Suprapubic skin (tissue), 4 donors: Measurements from ENCODE around the gene ANXA2. TPM values are rescaled to one million over a fixed set of nuclear protein-coding genes. Genes with fewer than 3 reads are reported as not detected.

Source experiments
- DNase-seq, 2 donors: peaks; one replicate each; pipeline ENCODE4 v3.0.0-alpha.2; 2019; ENCODE audit warnings: low spot score in 2 of 2
- H3K27ac ChIP-seq: fragments of 200-600 bp; sonication (generic); one replicate; pipeline ENCODE4 v1.5.1; 2019
- H3K27me3 ChIP-seq: fragments of 200-600 bp; sonication (generic); one replicate; pipeline ENCODE4 v1.5.1; 2019
- H3K36me3 ChIP-seq: fragments of 200-600 bp; sonication (generic); one replicate; pipeline ENCODE4 v1.5.1; 2019
- H3K4me1 ChIP-seq: fragments of 200-600 bp; sonication (generic); one replicate; pipeline ENCODE4 v1.5.1; 2019
- H3K4me3 ChIP-seq: fragments of 200-600 bp; sonication (generic); one replicate; pipeline ENCODE4 v1.5.1; 2019; ENCODE audit warnings: mild to moderate bottlenecking
- H3K9me3 ChIP-seq: fragments of 200-600 bp; sonication (generic); one replicate; pipeline ENCODE4 v1.5.1; 2019
- EP300 ChIP-seq: sonication (generic); formaldehyde crosslinking; IDR thresholded peaks from one replicate; pipeline ENCODE4 v1.6.1; 2017; ENCODE audit warnings: antibody characterized with exemption
- POLR2A ChIP-seq, 2 donors: fragments of 450-650 bp; IDR thresholded peaks; one replicate each; pipeline ENCODE4 v1.6.1; 2017; ENCODE audit warnings: antibody characterized with exemption in 2 of 2, mild to moderate bottlenecking in 2 of 2, moderate library complexity in 2 of 2
- POLR2AphosphoS5 ChIP-seq, 3 donors: sonication (generic); formaldehyde crosslinking; IDR thresholded peaks; one replicate each; pipeline ENCODE4 v1.6.1; 2017; ENCODE audit warnings: antibody characterized with exemption in 3 of 3
- WGBS: methylation state at CpG from one replicate; pipeline ENCODE4 v1.1.5; 2018; 5-methylcytosine and 5-hydroxymethylcytosine counted together
- total RNA-seq, 4 donors: library from RNA; depleted of rRNA; stranded (reverse); fragments of >200 nt; gene quantifications; one replicate each; pipeline ENCODE4 v1.1.0, GENCODE V29; 2016
- TF ChIP-seq, protein P1 (sequence below), 2 donors: fragments of 200-600 bp in 1 of 2; fragments of 450-650 bp in 1 of 2; sonication (generic) in 1 of 2; IDR thresholded peaks; one replicate each; pipeline ENCODE4 v1.5.1; 2016 to 2019; ENCODE audit warnings: antibody characterized with exemption in 2 of 2, mild to moderate bottlenecking in 1 of 2, moderate library complexity in 1 of 2

The ANXA2 gene
- total RNA-seq, 4 donors from 2014 or later, result 1,379 to 1,734 (median 1,554) TPM

GRCh38 chr15:60351066-60351465 lies 46.7 kb downstream of the ANXA2 start:
- DNase-seq, result no peak
- WGBS, result 78% methylated on average over 3 of the region's 3 CpGs
- Histone ChIP-seq H3K36me3 (peaks cover 99% of the 10 kb centered on the region), H3K27me3 (no peaks in the 10 kb centered on the region), H3K4me3 (no peak overlapping the region), H3K9me3 (no peaks in the 10 kb centered on the region), H3K4me1 (peaks cover 3% of the 10 kb centered on the region), H3K27ac (no peak overlapping the region)
- TF ChIP-seq, protein P1, sequence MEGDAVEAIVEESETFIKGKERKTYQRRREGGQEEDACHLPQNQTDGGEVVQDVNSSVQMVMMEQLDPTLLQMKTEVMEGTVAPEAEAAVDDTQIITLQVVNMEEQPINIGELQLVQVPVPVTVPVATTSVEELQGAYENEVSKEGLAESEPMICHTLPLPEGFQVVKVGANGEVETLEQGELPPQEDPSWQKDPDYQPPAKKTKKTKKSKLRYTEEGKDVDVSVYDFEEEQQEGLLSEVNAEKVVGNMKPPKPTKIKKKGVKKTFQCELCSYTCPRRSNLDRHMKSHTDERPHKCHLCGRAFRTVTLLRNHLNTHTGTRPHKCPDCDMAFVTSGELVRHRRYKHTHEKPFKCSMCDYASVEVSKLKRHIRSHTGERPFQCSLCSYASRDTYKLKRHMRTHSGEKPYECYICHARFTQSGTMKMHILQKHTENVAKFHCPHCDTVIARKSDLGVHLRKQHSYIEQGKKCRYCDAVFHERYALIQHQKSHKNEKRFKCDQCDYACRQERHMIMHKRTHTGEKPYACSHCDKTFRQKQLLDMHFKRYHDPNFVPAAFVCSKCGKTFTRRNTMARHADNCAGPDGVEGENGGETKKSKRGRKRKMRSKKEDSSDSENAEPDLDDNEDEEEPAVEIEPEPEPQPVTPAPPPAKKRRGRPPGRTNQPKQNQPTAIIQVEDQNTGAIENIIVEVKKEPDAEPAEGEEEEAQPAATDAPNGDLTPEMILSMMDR (IDR thresholded peaks at IDR 0.05), result no peak
- TF ChIP-seq POLR2AphosphoS5 (IDR thresholded peaks at IDR 0.05), result no peak
- TF ChIP-seq POLR2A (IDR thresholded peaks at IDR 0.05), result no peak
- TF ChIP-seq EP300, result no peak

- Histone ChIP-seq H3K4me3 (no peak overlapping the region), H3K36me3 (peaks cover 99% of the 10 kb centered on the region), H3K4me1 (peaks cover 3% of the 10 kb centered on the region), H3K9me3 (no peaks in the 10 kb centered on the region), H3K27ac (no peak overlapping the region), H3K27me3 (no peaks in the 10 kb centered on the region)
- no peak for DNase-seq
- TF ChIP-seq EP300 (no peak), POLR2A (IDR thresholded peaks at IDR 0.05) (no peak), POLR2AphosphoS5 (IDR thresholded peaks at IDR 0.05) (no peak)
- TF ChIP-seq, protein P1 (IDR thresholded peaks at IDR 0.05), result no peak
- WGBS, result 96% methylated on average over 2 of the region's 2 CpGs
These were observed 47.7 kb downstream of the ANXA2 start for GRCh38 chr15:60350108-60350507.

- no peak for DNase-seq
- Histone ChIP-seq H3K27ac (no peak overlapping the region), H3K36me3 (peaks cover 96% of the 10 kb centered on the region), H3K9me3 (no peaks in the 10 kb centered on the region), H3K4me1 (peaks cover 3% of the 10 kb centered on the region), H3K27me3 (no peaks in the 10 kb centered on the region), H3K4me3 (no peak overlapping the region)
- TF ChIP-seq, protein P1 (IDR thresholded peaks at IDR 0.05), result no peak
- no peak for TF ChIP-seq EP300
- TF ChIP-seq POLR2A (IDR thresholded peaks at IDR 0.05), result no peak
- no peak for TF ChIP-seq POLR2AphosphoS5 (IDR thresholded peaks at IDR 0.05)
- WGBS, result 85% methylated on average over 2 of the region's 2 CpGs
These were observed 48.2 kb downstream of the ANXA2 start for GRCh38 chr15:60349589-60349988.

- WGBS, result 81% methylated on average over 13 of the region's 13 CpGs
- Histone ChIP-seq H3K27ac (no peak overlapping the region), H3K4me1 (peaks cover 3% of the 10 kb centered on the region), H3K9me3 (no peaks in the 10 kb centered on the region), H3K4me3 (no peak overlapping the region), H3K36me3 (peaks cover 76% of the 10 kb centered on the region), H3K27me3 (no peaks in the 10 kb centered on the region)
- no peak for TF ChIP-seq POLR2AphosphoS5 (IDR thresholded peaks at IDR 0.05)
- TF ChIP-seq POLR2A (IDR thresholded peaks at IDR 0.05), result no peak
- TF ChIP-seq EP300, result no peak
- TF ChIP-seq, protein P1 (IDR thresholded peaks at IDR 0.05), result no peak
- no peak for DNase-seq
These were observed 50.2 kb downstream of the ANXA2 start for GRCh38 chr15:60347480-60348049.

GRCh38 chr15:60346653-60347052 lies 51.1 kb downstream of the ANXA2 start:
- H3K4me1 ChIP-seq, result peaks cover 3% of the 10 kb centered on the region
- no peak overlapping the region for H3K27ac ChIP-seq
- H3K36me3 ChIP-seq, result peaks cover 67% of the 10 kb centered on the region
- no peak for DNase-seq
- TF ChIP-seq, protein P1 (IDR thresholded peaks at IDR 0.05), result no peak
- TF ChIP-seq POLR2AphosphoS5 (IDR thresholded peaks at IDR 0.05) (no peak), EP300 (no peak), POLR2A (IDR thresholded peaks at IDR 0.05) (no peak)
- H3K27me3 ChIP-seq, result no peaks in the 10 kb centered on the region
- H3K4me3 ChIP-seq, result no peak overlapping the region
- no peaks in the 10 kb centered on the region for H3K9me3 ChIP-seq
- WGBS, result 84% methylated on average over 3 of the region's 3 CpGs
